NCI-H446 treated with DMSO at 0.1 percent for 48 hours (cell line): Measurements from ENCODE around the gene TNIK.
"Not testable (repeated sequence)": the region's sequence is repeated elsewhere in the genome, so short reads cannot be mapped to it uniquely, and the experiment has no call there.

Experiments used
- DNase-seq: peaks from one replicate; lab custom pipeline; 2025; lab: John Stamatoyannopoulos, UW

Gene TNIK

DNA sequence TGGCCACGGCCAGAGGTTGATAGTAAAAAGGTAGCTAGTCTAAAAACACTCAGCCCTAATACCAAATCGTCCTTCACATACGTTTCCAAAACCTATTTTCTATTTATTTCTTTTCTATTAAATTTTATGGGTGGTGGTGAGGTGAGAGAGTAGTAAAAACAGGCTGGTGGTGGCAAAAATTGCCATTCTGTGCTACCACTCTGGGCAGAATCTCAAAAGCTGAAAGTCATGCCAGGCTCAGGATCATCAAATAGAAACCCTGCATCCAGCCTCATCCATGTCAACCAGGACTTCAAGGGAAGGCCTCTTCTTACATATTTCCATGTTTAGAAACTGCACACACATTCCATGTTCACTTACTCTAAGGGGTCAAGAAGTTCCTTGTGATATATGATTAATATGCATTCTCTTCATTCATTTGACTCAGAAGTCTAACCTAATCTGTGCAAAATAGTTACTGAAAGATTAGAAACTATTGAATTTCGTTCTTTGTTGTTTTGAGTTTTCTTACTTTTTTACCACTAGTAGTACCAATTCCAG is 153.1 kb downstream of the TNIK start:
- DNase-seq = peak; percentile 78

DNA sequence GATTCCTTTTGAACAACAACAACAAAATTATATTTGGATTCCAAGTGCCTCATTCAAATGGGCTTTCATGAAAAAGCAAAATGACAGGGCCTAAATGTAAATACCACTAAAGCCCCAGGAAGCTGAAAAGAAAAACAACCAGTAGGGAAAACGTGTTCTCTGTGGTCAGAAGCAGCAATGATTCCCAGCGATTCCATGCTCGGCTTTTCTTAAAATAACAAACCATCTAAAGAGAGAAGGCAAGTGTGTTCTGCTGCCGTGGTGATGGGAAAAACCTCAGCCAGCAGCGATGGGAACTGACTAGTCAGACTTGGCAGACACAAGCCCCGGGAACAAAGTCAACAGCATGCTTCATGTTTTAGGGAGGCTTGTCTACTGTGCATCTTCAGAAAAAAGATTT is 153.6 kb downstream of the TNIK start:
- peak; percentile 93 for DNase-seq

- DNase-seq = not testable (repeated sequence)
Observed at GRCh38 chr3:171305823-171306222, 154.4 kb downstream of the TNIK start.

DNA sequence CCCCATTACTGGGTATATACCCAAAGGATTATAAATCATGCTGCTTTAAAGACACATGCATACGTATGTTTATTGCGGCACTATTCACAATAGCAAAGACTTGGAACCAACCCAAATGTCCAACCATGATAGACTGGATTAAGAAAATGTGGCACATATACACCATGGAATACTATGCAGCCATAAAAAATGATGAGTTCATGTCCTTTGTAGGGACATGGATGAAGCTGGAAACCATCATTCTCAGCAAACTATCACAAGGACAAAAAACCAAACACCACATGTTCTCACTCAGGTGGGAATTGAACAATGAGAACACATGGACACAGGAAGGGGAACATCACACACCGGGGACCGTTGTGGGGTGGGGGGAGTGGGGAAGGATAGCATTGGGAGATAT is 155.7 kb downstream of the TNIK start:
- DNase-seq = not testable (repeated sequence)

DNA sequence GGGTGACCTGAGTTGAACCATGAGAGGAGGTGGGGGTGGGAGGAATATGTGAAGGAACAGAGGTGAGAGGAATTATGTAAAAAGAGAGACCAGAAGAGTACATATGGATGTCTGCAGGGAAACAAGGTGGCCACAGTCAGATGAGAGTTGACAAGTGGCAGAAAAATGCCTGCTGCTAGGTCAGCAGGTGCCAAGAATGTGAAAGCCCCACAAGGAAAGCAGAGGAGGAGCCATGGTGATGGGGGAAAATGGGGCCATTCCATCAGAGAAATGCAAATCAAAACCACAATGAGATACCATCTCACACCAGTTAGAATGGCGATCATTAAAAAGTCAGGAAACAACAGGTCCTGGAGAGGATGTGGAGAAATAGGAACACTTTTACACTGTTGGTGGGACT is 156.2 kb downstream of the TNIK start:
- DNase-seq = not testable (repeated sequence)

DNA sequence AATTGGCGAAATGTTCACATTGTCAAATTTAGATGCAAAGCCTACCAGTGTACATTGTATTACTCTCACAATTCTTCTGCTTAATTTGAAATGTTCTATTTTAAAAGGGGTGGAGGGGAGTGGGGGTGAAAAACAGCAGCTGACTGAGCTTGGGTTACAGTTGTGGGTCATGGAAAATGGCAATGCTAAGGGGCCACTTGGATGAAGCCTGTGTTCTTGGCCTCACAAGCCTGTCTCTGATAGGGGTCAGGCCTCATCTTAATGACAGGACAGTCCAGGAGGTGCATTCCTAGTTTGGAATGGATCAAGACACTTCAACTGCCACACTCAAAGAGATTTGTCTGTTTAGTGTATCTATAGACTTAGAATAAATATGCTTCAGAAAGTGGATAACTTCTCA is 158.2 kb downstream of the TNIK start:
- no peak for DNase-seq

- DNase-seq = no peak
Observed at GRCh38 chr3:171301002-171301401, 159.2 kb downstream of the TNIK start.

DNA sequence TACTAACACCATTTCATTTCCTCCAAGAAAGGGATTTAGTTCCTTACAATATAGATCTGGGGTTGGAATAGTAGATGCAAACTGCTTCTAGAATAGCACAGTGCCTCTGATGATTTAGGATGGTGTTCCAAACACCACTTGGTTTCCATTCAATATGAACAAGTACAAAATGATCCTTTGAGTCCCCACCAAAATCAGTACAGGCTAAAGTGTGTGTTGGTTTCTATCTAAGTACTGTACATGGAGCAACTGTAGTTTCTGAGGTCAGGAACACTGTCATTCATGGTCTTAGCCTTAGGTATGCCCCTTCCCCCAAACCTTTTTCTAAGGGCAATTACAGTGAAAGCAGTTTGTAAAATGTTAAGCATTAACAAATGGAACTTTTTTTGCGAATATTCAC is 162.3 kb downstream of the TNIK start:
- no peak for DNase-seq

DNA sequence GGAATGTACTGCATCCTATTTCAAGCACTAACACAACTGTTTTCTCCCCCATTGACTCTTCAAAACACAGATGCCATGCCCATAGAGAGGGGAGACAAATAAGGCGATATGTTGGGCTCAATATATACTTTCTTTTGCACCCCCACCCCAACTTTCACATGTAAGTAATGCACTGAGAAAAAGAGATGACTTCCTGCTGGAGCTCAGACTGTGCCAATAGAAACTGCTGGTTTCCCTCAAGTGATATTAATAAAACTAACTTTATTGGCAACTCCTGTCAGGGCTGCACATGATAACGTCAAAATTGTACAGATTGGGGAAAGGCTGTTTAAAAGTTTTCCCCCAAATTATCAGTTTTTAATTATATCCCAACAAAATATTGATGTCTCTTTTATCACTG is 163.0 kb downstream of the TNIK start:
- DNase-seq = no peak

DNA sequence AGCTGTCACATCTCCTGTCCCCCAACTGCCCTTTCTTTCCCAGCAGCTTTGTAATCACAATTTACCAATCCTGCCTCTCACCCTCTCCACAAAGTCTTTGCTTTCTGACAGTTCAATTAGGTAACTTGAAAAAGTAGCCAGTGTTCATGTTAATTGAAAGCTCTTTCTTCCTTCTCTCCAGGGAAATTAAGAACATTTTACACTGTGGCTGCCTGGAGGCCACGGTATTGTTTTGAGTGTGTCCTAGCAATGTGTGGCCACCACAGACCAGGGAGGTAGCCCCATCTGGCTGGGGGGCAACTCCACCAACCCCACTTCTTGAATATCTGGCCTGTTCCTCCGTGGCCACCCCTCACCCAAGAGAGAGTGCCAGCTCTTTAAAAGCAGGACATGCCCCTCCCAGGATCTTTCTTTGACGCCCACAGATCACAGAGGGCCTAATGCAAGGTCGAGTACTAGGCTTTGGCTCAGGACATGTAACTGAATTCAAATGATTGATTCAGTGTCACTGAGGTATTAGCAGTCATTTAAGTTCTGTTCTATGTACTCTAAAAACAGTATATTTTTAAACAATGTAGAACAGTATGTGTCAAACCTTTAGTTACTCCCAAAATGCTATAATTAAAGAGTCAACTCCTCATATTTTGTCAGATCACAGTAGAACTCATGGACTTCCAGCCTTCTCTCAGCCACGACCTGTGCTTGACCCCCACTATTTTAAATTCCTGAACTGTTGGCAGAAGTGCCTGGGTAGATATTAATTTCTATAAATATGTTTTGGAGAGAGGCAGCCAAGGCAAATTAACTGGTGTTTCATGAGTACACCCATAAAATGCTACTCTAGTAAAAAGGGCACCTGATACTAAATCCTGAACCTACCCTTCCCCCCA is 164.5 kb downstream of the TNIK start:
- DNase-seq = peak; percentile 17

- DNase-seq = no peak
Observed at GRCh38 chr3:171293142-171293782, 166.9 kb downstream of the TNIK start.

GRCh38 chr3:171290680-171291079 is 169.5 kb downstream of the TNIK start:
- no peak for DNase-seq

- DNase-seq = no peak
Observed at GRCh38 chr3:171289291-171289690, 170.9 kb downstream of the TNIK start.

GRCh38 chr3:171287761-171288160 is 172.4 kb downstream of the TNIK start:
- DNase-seq = not testable (repeated sequence)

DNA sequence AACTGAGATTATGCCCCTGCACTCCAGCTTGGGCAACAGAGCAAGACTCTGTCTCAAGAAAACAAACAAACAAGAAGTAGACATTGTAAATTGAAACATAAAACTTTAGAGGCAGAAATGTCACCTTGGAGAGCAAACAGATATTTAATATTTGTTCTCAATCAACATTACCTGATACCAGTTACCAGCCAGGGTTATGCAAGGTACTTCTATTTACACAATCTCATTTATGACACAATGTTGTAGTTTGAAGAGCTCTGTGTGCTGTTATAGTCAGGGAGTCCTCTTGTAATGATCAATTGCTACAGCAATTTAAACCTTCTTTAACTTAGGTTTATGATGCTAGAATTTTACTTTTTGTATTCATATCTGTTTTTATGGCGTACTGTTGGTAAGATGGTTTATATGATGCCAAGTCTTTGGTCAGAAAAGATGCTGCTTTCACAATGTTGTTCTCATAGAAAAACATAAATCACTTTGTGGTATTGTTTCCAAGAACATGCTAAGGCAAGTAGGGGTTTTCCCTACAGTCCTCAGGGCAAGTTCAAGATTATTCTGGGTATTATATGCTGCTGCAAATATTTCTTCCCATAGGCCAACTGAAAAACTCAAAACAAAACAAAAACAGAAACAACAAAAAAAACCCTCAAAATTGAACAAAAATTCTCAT is 173.5 kb downstream of the TNIK start:
- DNase-seq = no peak

DNA sequence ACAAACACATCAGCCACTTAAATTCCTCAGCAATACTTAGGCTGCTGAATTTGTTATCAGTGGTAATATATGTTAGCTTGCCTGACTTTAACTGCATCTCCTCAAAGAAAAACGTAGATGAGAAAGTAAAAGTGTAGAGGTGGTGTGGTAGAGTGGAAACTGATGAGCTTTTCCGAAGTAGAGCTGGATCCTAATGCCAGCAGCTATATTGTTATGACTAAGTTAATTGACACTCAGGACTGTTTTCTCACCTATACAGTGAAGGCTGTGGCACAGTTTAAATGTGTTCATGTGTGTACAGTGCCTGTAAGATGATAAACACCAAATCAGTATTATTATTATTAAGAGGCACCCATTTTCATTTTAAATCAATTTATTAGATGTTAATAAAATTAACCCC is 174.9 kb downstream of the TNIK start:
- no peak for DNase-seq

DNA sequence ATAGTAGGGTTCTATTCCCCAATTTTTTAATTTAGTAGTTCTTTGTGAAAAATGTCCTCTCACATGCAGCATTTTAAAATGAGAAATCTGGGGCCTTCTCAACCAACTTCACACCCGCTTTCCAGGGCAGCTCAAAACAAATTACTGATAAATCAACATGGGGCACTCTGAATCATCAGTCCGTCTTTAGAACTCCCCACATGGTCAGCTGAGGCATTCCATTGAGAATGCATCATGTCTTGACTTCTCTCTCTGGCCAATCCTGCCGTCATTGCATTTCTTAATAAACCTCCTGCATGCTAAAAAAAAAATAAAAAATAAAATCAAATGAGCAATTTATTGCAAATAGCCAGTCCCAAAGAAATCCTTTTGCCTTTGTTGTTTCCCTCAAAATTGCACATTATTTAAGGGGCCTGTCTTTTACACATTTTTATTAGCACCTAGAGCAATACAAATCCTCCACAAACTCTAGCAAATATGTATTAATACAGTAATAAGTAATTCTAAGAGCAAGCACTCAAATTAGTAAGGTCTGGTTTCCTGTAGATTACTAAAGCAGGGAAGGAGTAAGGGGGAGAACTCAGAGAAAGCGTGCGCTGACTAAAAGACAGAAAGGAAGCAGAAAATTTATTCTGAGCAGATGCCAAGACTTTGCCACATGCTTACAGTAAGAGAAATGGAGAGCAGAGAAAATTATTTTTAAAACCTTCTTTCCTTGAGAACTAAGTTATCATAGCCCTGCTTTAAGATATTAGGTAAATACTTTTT is 175.7 kb downstream of the TNIK start:
- peak; percentile 73 for DNase-seq

GRCh38 chr3:171283848-171284222 is 176.4 kb downstream of the TNIK start:
- no peak for DNase-seq

- peak; percentile 78 for DNase-seq
Observed at GRCh38 chr3:171283183-171283847, 176.9 kb downstream of the TNIK start.

- DNase-seq = peak; percentile 94
Observed at GRCh38 chr3:171282041-171282440, 178.2 kb downstream of the TNIK start.

DNA sequence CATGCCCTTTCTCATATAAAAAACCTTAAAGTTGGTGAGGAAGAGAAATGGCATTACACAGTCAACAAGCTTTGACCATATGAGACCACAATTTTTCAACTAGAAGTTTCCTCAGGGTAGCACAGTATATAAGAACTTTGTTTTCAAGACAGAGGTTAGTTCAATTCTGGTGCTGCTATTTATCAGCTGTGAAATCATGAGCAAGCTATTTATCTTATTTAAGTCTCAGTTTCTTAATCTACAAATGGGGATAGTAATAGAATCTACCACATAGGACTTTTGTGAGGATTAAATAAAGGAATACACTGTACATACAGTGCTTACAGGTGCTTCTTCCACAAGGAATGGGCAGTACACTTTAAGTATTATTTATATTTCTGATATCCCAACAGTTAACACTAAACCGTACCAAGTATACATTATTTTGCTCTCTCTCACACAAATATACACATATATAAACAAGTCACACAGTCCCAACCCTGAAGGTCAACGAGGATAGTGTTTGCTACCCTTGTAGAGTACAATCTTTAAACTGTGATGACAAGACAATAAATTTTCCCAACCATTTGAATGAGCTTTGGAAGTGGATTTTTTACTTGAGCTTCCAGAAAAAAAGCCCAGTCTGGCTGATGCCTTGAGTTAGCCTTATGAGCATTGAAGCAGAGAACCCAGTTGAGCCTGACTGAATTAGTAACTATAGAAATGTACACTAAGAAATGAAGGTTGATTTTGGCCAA is 178.8 kb downstream of the TNIK start:
- peak; percentile 76 for DNase-seq
